ENCODE results near the gene EPHB6. TPM values are rescaled to one million over a fixed set of nuclear protein-coding genes. Genes with fewer than 3 reads are reported as not detected.

EPHB6 gene
- total RNA-seq, 1 experiment from 2014 or later: 30.5 TPM

- POLR2A ChIA-PET (ENCODE audit: unreplicated experiment): no interaction called here
These were observed 14.1 kb downstream of the EPHB6 start for GRCh38 chr7:142868986-142869415.

GRCh38 chr7:142869434-142869833, 14.6 kb downstream of the EPHB6 start:
- ATAC-seq (no peak), DNase-seq (no peak)
- intact Hi-C loops (cut with micrococcal nuclease): loop anchor here (5.0 kb wide), 1 partner anchor 57 kb away; no protein-coding TSS in a partner anchor
- no peak overlapping the region for H3K9ac ChIP-seq (ENCODE audit: low read length)
- H4K20me1 ChIP-seq (ENCODE audit: low read length): no peaks in the 10 kb centered on the region
- H3K36me3 ChIP-seq (ENCODE audit: low read depth, low read length): no peaks in the 10 kb centered on the region
- no peaks in the 10 kb centered on the region for H3K79me2 ChIP-seq (ENCODE audit: low read length)
- H3F3A ChIP-seq (ENCODE audit: low read length, unreplicated experiment): no peaks in the 10 kb centered on the region
- no peaks in the 10 kb centered on the region for H3K9me2 ChIP-seq (replicated peaks; ENCODE audit: low read length)
- H3K4me2 ChIP-seq (ENCODE audit: low read length): no peak overlapping the region
- no peaks in the 10 kb centered on the region for H3K9me3 ChIP-seq (ENCODE audit: low read length)
- H3K4me3 ChIP-seq (ENCODE audit: low read length): no peak overlapping the region
- no TSS peak for BruUV-seq (replicated peaks)
- TF ChIP-seq CTCF (conservative IDR thresholded peaks at IDR 0.05; ENCODE audit: low read depth, low read length) (no peak), EZH2 (IDR thresholded peaks at IDR 0.05; ENCODE audit: low read length, unreplicated experiment) (no peak), EZH2phosphoT487 (IDR thresholded peaks at IDR 0.05; ENCODE audit: borderline replicate concordance, low read length) (no peak)
- POLR2A ChIA-PET (ENCODE audit: unreplicated experiment): no interaction called here
- CTCF ChIA-PET: no interaction called here
- H3K27ac ChIP-seq (ENCODE audit: low read length): no peak overlapping the region
- no peaks in the 10 kb centered on the region for H3K27me3 ChIP-seq (ENCODE audit: low read length)
- H2AFZ ChIP-seq (ENCODE audit: low read length): no peak overlapping the region
- H3K4me1 ChIP-seq (ENCODE audit: insufficient read depth, low read length): no peaks in the 10 kb centered on the region

More at GRCh38 chr7:142868986-142869415, 14.1 kb downstream of the EPHB6 start:
- H4K20me1 ChIP-seq (ENCODE audit: low read length): no peaks in the 10 kb centered on the region
- ATAC-seq: no peak
- no peak overlapping the region for H3K27ac ChIP-seq (ENCODE audit: low read length)
- intact Hi-C loops (cut with micrococcal nuclease): loop anchor here (5.0 kb wide), 1 partner anchor 57 kb away; no protein-coding TSS in a partner anchor
- no peak overlapping the region for H3K4me3 ChIP-seq (ENCODE audit: low read length)
- H3K9me2 ChIP-seq (replicated peaks; ENCODE audit: low read length): no peaks in the 10 kb centered on the region
- no TSS peak for BruUV-seq (replicated peaks)
- no peaks in the 10 kb centered on the region for H3K36me3 ChIP-seq (ENCODE audit: low read depth, low read length)
- CTCF ChIA-PET: no interaction called here
- H3K9ac ChIP-seq (ENCODE audit: low read length): no peak overlapping the region
- H3K4me1 ChIP-seq (ENCODE audit: insufficient read depth, low read length): no peaks in the 10 kb centered on the region
- DNase-seq: no peak
- H2AFZ ChIP-seq (ENCODE audit: low read length): no peak overlapping the region
- no peak overlapping the region for H3K4me2 ChIP-seq (ENCODE audit: low read length)
- no peaks in the 10 kb centered on the region for H3K27me3 ChIP-seq (ENCODE audit: low read length)
- no peaks in the 10 kb centered on the region for H3K9me3 ChIP-seq (ENCODE audit: low read length)
- H3F3A ChIP-seq (ENCODE audit: low read length, unreplicated experiment): no peaks in the 10 kb centered on the region
- H3K79me2 ChIP-seq (ENCODE audit: low read length): no peaks in the 10 kb centered on the region
- TF ChIP-seq EZH2phosphoT487 (IDR thresholded peaks at IDR 0.05; ENCODE audit: borderline replicate concordance, low read length): no peak
- TF ChIP-seq CTCF (conservative IDR thresholded peaks at IDR 0.05; ENCODE audit: low read depth, low read length): no peak
- no peak for TF ChIP-seq EZH2 (IDR thresholded peaks at IDR 0.05; ENCODE audit: low read length, unreplicated experiment)

GRCh38 chr7:142870147-142870559, 15.3 kb downstream of the EPHB6 start:
- no TSS peak for BruUV-seq (replicated peaks)
- Histone ChIP-seq H3K4me3 (ENCODE audit: low read length) (no peak overlapping the region), H3K4me2 (ENCODE audit: low read length) (no peak overlapping the region), H3K27me3 (ENCODE audit: low read length) (no peaks in the 10 kb centered on the region), H3K79me2 (ENCODE audit: low read length) (no peaks in the 10 kb centered on the region), H3K27ac (ENCODE audit: low read length) (no peak overlapping the region), H3K9me2 (replicated peaks; ENCODE audit: low read length) (no peaks in the 10 kb centered on the region), H3K9ac (ENCODE audit: low read length) (no peak overlapping the region), H3K9me3 (ENCODE audit: low read length) (no peaks in the 10 kb centered on the region), H3K4me1 (ENCODE audit: insufficient read depth, low read length) (no peaks in the 10 kb centered on the region), H4K20me1 (ENCODE audit: low read length) (no peaks in the 10 kb centered on the region), H3K36me3 (ENCODE audit: low read depth, low read length) (no peaks in the 10 kb centered on the region), H2AFZ (ENCODE audit: low read length) (no peak overlapping the region), H3F3A (ENCODE audit: low read length, unreplicated experiment) (no peaks in the 10 kb centered on the region)
- TF ChIP-seq EZH2phosphoT487 (IDR thresholded peaks at IDR 0.05; ENCODE audit: borderline replicate concordance, low read length): no peak
- no peak for TF ChIP-seq CTCF (conservative IDR thresholded peaks at IDR 0.05; ENCODE audit: low read depth, low read length)
- no peak for TF ChIP-seq EZH2 (IDR thresholded peaks at IDR 0.05; ENCODE audit: low read length, unreplicated experiment)
- ATAC-seq: no peak
- ChIA-PET CTCF (interaction anchor here (1.0 kb wide), 1 partner anchor 9 kb away, joined by 3 read pairs; no protein-coding TSS in a partner anchor), POLR2A (ENCODE audit: unreplicated experiment) (no interaction called here)
- DNase-seq: no peak
- intact Hi-C loops (cut with micrococcal nuclease): no loop called here

Data from PC-3 (cell line).